ENCODE data around the gene AIP.
"Not testable (repeated sequence)": the region's sequence is repeated elsewhere in the genome, so short reads cannot be mapped to it uniquely, and the experiment has no call there.

The AIP gene

DNA sequence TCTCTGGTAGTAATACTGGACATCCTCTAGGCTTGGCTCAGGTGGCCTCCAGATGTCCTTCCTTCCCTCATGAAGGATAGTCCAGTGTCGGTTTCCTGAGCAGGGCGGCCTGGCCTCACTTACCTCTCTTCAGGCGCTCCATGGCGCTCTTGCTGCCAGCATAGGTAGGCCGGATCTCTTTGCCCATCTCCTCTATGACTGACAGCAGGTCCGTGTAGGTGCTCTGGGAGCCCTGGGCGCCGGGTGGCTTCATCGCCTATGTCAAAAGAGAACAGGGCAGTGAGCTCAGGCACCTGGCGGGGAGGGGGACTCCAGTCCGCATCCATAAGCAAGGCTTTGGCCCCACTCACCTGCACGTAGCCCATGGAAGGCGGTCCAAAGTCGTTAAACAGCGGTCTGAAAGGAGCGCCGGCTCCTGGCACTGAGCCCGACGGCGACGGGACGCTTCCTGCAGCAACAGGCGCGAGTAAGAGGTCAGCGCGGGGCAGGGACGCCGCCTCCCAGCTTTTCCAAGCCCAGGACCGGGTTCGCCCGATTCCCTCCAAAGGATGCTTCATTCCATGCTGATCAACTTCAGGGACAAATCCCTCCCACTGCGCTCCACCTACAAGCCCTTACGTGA, 24.5 kb downstream of the AIP start:
- no peak for DNase-seq (ENCODE audit: extremely low spot score)
- ChIA-PET POLR2A (interaction anchor here (1.0 kb wide), 1 partner anchor 64 kb away, joined by 3 read pairs; the partner anchor contains the start of gene CORO1B), CTCF (no interaction called here)
- no peak for TF ChIP-seq SUZ12 (IDR thresholded peaks at IDR 0.05)

DNA sequence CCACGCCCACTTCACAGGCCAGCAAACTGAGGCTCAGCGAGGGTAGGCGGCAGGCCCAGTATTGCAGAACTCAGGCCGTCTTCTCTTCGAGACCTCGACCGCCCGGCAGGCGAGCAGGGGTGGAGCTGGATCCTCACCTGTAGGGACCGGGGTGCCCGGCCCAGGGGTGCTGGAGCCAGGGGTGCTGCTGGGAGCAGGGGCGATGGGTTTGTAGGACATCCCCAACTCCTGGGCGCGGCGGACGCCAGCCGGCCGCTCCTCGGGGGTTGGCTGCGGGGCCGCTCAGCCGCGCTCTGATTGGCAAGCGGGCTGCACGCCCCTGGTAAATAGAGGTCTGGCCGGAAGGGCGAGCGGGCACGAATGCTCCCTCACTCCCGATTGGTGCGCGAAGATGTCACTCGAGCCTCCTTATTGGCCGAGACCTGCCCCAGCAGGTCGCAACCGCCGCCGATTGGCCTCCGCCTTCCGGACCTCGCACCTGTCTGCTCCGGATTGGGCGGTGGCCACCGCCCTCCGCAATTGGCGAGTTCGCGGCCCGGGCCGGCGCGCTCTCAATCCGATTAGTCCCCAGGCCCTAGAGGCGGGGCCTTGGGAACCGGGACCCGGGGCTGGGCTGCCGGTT, 25.1 kb downstream of the AIP start, which contains the start of gene CDK2AP2:
CDK2AP2 (minus strand) TSS at position 299 of the 622 bp plus-strand sequence; CDS start at position 219, 80 bp downstream.
- DNase-seq (ENCODE audit: extremely low spot score), result peak; percentile 98
- TF ChIP-seq ARNT (IDR thresholded peaks at IDR 0.05) (no peak), TARDBP (IDR thresholded peaks at IDR 0.05) (no peak), FOXM1 (IDR thresholded peaks at IDR 0.05; ENCODE audit: borderline replicate concordance) (peak; percentile 31; the same call in 1 of the 2 replicates), SUZ12 (IDR thresholded peaks at IDR 0.05) (no peak), FOXA1 (IDR thresholded peaks at IDR 0.05) (no peak), LEF1 (IDR thresholded peaks at IDR 0.05; ENCODE audit: borderline replicate concordance) (no peak; the same call in 1 of the 2 replicates), CTBP1 (IDR thresholded peaks at IDR 0.05; ENCODE audit: borderline replicate concordance) (peak; percentile 16; the same call in 1 of the 2 replicates), SP1 (IDR thresholded peaks at IDR 0.05) (no peak), L3MBTL2 (conservative IDR thresholded peaks at IDR 0.05) (no peak), NFRKB (IDR thresholded peaks at IDR 0.05) (no peak), FOXK2 (IDR thresholded peaks at IDR 0.05) (no peak), ZNF384 (IDR thresholded peaks at IDR 0.05) (no peak), ELF4 (IDR thresholded peaks at IDR 0.05) (peak; percentile 50; the same call in 1 of the 2 replicates), HDGF (IDR thresholded peaks at IDR 0.05; ENCODE audit: borderline replicate concordance) (0 out of 2 replicates have a peak, but pooled peaks have one; percentile 30), BHLHE40 (IDR thresholded peaks at IDR 0.05; ENCODE audit: borderline replicate concordance) (no peak)
- TF ChIP-seq, protein P1, sequence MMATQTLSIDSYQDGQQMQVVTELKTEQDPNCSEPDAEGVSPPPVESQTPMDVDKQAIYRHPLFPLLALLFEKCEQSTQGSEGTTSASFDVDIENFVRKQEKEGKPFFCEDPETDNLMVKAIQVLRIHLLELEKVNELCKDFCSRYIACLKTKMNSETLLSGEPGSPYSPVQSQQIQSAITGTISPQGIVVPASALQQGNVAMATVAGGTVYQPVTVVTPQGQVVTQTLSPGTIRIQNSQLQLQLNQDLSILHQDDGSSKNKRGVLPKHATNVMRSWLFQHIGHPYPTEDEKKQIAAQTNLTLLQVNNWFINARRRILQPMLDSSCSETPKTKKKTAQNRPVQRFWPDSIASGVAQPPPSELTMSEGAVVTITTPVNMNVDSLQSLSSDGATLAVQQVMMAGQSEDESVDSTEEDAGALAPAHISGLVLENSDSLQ (IDR thresholded peaks at IDR 0.05), result peak; percentile 99
- ChIA-PET POLR2A (interaction anchor here (1.0 kb wide), 1 partner anchor 65 kb away, joined by 3 read pairs; the partner anchor contains the start of gene CORO1B), CTCF (no interaction called here)

DNA sequence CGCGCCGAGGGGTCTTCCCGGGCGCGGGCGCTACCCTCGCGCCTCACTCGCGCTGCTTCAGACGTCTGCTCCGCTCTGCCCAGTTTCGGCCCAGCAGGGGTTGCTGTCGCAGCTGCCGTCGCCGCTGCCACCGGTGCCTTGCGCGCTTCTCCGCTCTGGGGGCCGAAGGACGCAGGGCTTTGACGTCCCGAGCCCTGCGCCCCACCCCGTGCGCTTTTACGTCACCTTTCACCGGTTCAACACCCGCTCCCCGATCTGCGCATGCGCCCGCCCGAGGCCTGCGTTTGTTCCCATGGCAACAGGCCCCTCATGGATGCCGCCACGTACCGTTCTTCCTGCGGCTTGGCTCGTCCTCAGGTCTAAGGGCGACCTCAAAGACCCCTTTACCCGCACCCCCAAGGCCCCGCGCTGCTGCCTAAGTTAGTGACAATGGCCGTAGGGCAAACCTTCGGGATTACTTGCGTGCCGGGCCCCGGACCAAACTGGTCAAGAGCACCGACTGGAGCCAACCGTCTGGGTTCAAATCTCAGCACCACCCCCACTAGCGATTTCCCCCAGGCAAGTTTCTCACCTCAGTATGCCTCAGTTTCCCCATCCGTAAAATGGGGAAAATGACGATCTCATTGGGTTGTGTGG, 25.8 kb downstream of the AIP start:
- peak; percentile 99 for DNase-seq (ENCODE audit: extremely low spot score)
- ChIA-PET CTCF (no interaction called here), POLR2A (interaction anchor here (1.0 kb wide), 1 partner anchor 65 kb away, joined by 3 read pairs; the partner anchor contains the start of gene CORO1B)
- TF ChIP-seq L3MBTL2 (conservative IDR thresholded peaks at IDR 0.05) (peak; percentile 9; the same call in 1 of the 2 replicates), CTBP1 (IDR thresholded peaks at IDR 0.05; ENCODE audit: borderline replicate concordance) (no peak), LEF1 (IDR thresholded peaks at IDR 0.05; ENCODE audit: borderline replicate concordance) (no peak), SP1 (IDR thresholded peaks at IDR 0.05) (no peak), FOXK2 (IDR thresholded peaks at IDR 0.05) (no peak)

DNA sequence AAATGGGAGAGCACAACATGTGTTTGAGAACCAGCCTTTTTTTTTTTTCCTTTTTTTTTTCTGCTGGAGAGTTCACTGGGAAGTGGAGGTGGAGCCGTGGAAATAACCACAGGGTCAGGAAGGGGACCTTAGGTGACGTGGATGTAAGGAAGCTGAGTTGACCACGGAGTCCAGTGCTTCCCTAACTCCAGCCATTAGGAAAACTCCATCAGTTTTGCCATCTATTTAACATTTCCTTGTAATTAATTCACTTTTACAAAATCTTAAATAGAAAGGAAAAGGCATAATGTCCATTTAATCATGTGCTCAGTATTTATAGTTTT, 27.2 kb downstream of the AIP start:
- DNase-seq (ENCODE audit: extremely low spot score), result no peak
- CTCF ChIA-PET, result no interaction called here
- POLR2A ChIA-PET, result no interaction called here
- TF ChIP-seq L3MBTL2 (conservative IDR thresholded peaks at IDR 0.05) (no peak), ARNT (IDR thresholded peaks at IDR 0.05) (no peak), CTBP1 (IDR thresholded peaks at IDR 0.05; ENCODE audit: borderline replicate concordance) (no peak), BHLHE40 (IDR thresholded peaks at IDR 0.05; ENCODE audit: borderline replicate concordance) (no peak), FOXK2 (IDR thresholded peaks at IDR 0.05) (no peak), LEF1 (IDR thresholded peaks at IDR 0.05; ENCODE audit: borderline replicate concordance) (no peak), FOXM1 (IDR thresholded peaks at IDR 0.05; ENCODE audit: borderline replicate concordance) (no peak), SUZ12 (IDR thresholded peaks at IDR 0.05) (no peak), ZNF384 (IDR thresholded peaks at IDR 0.05) (no peak), FOXA1 (IDR thresholded peaks at IDR 0.05) (no peak), ELF4 (IDR thresholded peaks at IDR 0.05) (no peak)

DNA sequence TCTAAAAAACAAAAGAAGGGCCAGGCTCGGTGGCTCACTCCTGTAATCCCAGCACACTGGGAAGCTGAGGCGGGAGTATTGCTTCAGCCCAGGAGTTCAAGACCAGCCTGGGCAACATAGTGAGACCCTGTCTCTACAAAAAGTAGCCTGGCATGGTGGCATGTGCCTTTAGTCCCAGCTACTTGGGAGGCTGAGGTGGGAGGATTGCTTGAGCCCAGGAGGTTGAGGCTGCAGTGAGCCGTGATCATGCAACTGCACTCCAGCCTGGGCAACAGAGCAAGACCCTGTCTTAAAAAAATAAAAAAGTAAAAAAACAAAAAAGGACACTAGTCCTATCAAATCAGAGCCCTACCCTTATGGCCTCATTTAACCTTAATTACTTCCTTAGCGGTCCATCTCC, 28.7 kb downstream of the AIP start:
- CTCF ChIA-PET; POLR2A ChIA-PET; DNase-seq (ENCODE audit: extremely low spot score): not testable (repeated sequence)

DNA sequence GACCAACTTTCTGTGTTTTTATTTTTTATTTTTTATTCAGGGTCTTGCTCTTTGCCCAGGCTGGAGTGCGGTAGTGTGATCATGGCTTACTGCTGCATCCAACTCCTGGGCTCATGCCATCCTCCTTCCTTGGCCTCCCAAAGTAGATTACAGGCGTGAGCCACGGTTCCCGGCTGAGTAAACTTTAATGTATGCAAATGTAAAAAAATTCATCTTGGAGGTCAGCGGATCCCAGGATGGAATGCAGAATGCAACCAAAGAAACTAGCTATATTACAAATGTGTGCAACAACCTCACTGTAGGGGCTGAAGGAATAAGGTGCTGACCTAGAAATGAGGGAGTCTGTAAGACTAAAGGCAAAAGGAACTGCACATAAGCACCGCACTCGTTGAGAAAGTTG, 31.3 kb downstream of the AIP start:
- no peak for DNase-seq (ENCODE audit: extremely low spot score)
- ChIA-PET CTCF (no interaction called here), POLR2A (no interaction called here)
- no peak for TF ChIP-seq FOXK2 (IDR thresholded peaks at IDR 0.05)
- no peak for TF ChIP-seq BHLHE40 (IDR thresholded peaks at IDR 0.05; ENCODE audit: borderline replicate concordance)
- no peak for TF ChIP-seq ELF4 (IDR thresholded peaks at IDR 0.05)
- TF ChIP-seq SUZ12 (IDR thresholded peaks at IDR 0.05), result no peak
- TF ChIP-seq ARNT (IDR thresholded peaks at IDR 0.05), result no peak
- no peak for TF ChIP-seq FOXA1 (IDR thresholded peaks at IDR 0.05)
- TF ChIP-seq SP1 (IDR thresholded peaks at IDR 0.05), result no peak
- TF ChIP-seq FOXM1 (IDR thresholded peaks at IDR 0.05; ENCODE audit: borderline replicate concordance), result no peak
- no peak for TF ChIP-seq CTBP1 (IDR thresholded peaks at IDR 0.05; ENCODE audit: borderline replicate concordance)
- TF ChIP-seq LEF1 (IDR thresholded peaks at IDR 0.05; ENCODE audit: borderline replicate concordance), result no peak
- TF ChIP-seq, protein P1 (IDR thresholded peaks at IDR 0.05), result no peak

DNA sequence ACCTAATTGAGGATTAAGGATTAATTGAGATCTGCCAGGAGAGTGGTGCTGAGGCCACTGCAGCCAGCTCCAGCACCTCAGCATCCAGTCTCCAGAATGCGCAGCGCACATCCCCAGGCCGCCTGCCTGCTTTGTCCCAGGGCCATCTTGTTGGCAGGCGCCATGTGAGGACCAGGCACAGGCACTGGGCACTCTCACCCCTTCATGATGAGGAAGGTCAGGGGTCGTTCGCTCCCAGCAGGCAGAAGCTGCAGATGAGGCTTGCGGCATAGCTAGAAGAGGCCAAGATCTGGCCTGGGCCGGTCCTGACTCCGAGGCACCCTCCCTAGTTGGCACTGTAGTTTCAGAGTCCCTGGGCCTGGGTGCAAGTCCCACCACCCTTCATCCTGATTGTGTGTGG, 34.0 kb downstream of the AIP start:
- TF ChIP-seq L3MBTL2 (conservative IDR thresholded peaks at IDR 0.05) (no peak), NFRKB (IDR thresholded peaks at IDR 0.05) (no peak), TARDBP (IDR thresholded peaks at IDR 0.05) (no peak), FOXA1 (IDR thresholded peaks at IDR 0.05) (no peak), HDGF (IDR thresholded peaks at IDR 0.05; ENCODE audit: borderline replicate concordance) (no peak), SUZ12 (IDR thresholded peaks at IDR 0.05) (no peak)
- POLR2A ChIA-PET, result no interaction called here
- DNase-seq (ENCODE audit: extremely low spot score), result no peak
- CTCF ChIA-PET, result no interaction called here

Data from HEK293T (cell line).